NCI-H345 (cell line): ENCODE results near the gene SCAMP5.

Experiments
- DNase-seq: peaks from one replicate; lab custom pipeline; 2025; lab: John Stamatoyannopoulos, UW

Gene SCAMP5

GRCh38 chr15:74977599-74977998 lies 17.8 kb upstream of the SCAMP5 start:
- no peak for DNase-seq

GRCh38 chr15:74978077-74978476 lies 17.3 kb upstream of the SCAMP5 start:
- DNase-seq = no peak

- peak; percentile 49 for DNase-seq
Observed at GRCh38 chr15:74978503-74978902, 16.9 kb upstream of the SCAMP5 start.

GRCh38 chr15:74982183-74982582 lies 13.2 kb upstream of the SCAMP5 start:
- DNase-seq = no peak

- DNase-seq = no peak
Observed at GRCh38 chr15:74983725-74984231, 11.6 kb upstream of the SCAMP5 start.

- peak; percentile 21 for DNase-seq
Observed at GRCh38 chr15:74988007-74988800, 7.2 kb upstream of the SCAMP5 start.

GRCh38 chr15:74989527-74989926 lies 5.8 kb upstream of the SCAMP5 start:
- DNase-seq = no peak

- DNase-seq = no peak
Observed at GRCh38 chr15:74992619-74993018, 2.7 kb upstream of the SCAMP5 start.

- no peak for DNase-seq
Observed at GRCh38 chr15:74994236-74994635, 1.1 kb upstream of the SCAMP5 start.

- no peak for DNase-seq
Observed at GRCh38 chr15:74994685-74995084, 678 bp upstream of the SCAMP5 start.

GRCh38 chr15:74995779-74996765 lies 709 bp downstream of the SCAMP5 start:
- peak; percentile 56 for DNase-seq

GRCh38 chr15:74997141-74997540 lies 1.8 kb downstream of the SCAMP5 start:
- DNase-seq = no peak

GRCh38 chr15:74997543-74997942 lies 2.2 kb downstream of the SCAMP5 start:
- no peak for DNase-seq

- no peak for DNase-seq
Observed at GRCh38 chr15:75001310-75001709, 5.9 kb downstream of the SCAMP5 start.

- DNase-seq = no peak
Observed at GRCh38 chr15:75002398-75002797, 7.0 kb downstream of the SCAMP5 start.

GRCh38 chr15:75007216-75007615 lies 11.9 kb downstream of the SCAMP5 start:
- DNase-seq = no peak

- no peak for DNase-seq
Observed at GRCh38 chr15:75008221-75008625, 12.9 kb downstream of the SCAMP5 start.

- no peak for DNase-seq
Observed at GRCh38 chr15:75008629-75009326, 13.4 kb downstream of the SCAMP5 start.

GRCh38 chr15:75016431-75016830 lies 21.1 kb downstream of the SCAMP5 start:
- DNase-seq = no peak

- DNase-seq = no peak
Observed at GRCh38 chr15:75019916-75020315, 24.6 kb downstream of the SCAMP5 start.

- no peak for DNase-seq
Observed at GRCh38 chr15:75021341-75021740, 26.0 kb downstream of the SCAMP5 start.

GRCh38 chr15:75022783-75023180 lies 27.4 kb downstream of the SCAMP5 start:
- no peak for DNase-seq
